ENCODE results near the gene TARBP1. TPM values are rescaled to one million over a fixed set of nuclear protein-coding genes. Genes with fewer than 3 reads are reported as not detected.

The TARBP1 gene
- total and polyA plus RNA-seq, 2 experiments from 2014 or later = 12.8 to 22.9 TPM

GRCh38 chr1:234517110-234517802 lies 38.3 kb upstream of the TARBP1 start:
- 82% methylated on average over 9 of the region's 9 CpGs for WGBS (ENCODE audit: low lambda C conversion rate, missing lambda C conversion rate)
- Histone ChIP-seq H3K36me3 (replicated peaks; ENCODE audit: insufficient read depth, low read depth) (no peaks in the 10 kb centered on the region), H3K9me2 (replicated peaks; ENCODE audit: insufficient read depth) (no peaks in the 10 kb centered on the region), H3K27me3 (no peaks in the 10 kb centered on the region), H3K9me3 (ENCODE audit: low read depth) (no peaks in the 10 kb centered on the region), H3K27ac (peak overlapping the region; percentile 37), H2AFZ (no peak overlapping the region), H3K4me1 (ENCODE audit: insufficient read depth) (peaks cover 8% of the 10 kb centered on the region), H3K4me2 (no peak overlapping the region), H4K20me1 (ENCODE audit: insufficient read depth, poor library complexity, severe bottlenecking) (no peaks in the 10 kb centered on the region), H3K4me3 (no peak overlapping the region), H3K79me2 (no peaks in the 10 kb centered on the region)
- no peak for TF ChIP-seq EZH2phosphoT487 (IDR thresholded peaks at IDR 0.05; ENCODE audit: low read depth, severe bottlenecking, unreplicated experiment)
- TF ChIP-seq CTCF (IDR thresholded peaks at IDR 0.05; ENCODE audit: poor library complexity) = no peak
- no peak for TF ChIP-seq EZH2 (IDR thresholded peaks at IDR 0.05; ENCODE audit: borderline replicate concordance)
- DNase-seq (ENCODE audit: low spot score) = no peak

- Histone ChIP-seq H3K27ac (peak overlapping the region; percentile 32), H3K9me2 (replicated peaks; ENCODE audit: insufficient read depth) (no peaks in the 10 kb centered on the region)
- TF ChIP-seq CTCF (IDR thresholded peaks at IDR 0.05; ENCODE audit: poor library complexity) (no peak), EZH2phosphoT487 (IDR thresholded peaks at IDR 0.05; ENCODE audit: low read depth, severe bottlenecking, unreplicated experiment) (no peak), EZH2 (IDR thresholded peaks at IDR 0.05; ENCODE audit: borderline replicate concordance) (no peak)
Observed at GRCh38 chr1:234515821-234516241, 36.9 kb upstream of the TARBP1 start.

GRCh38 chr1:234515411-234515810 lies 36.4 kb upstream of the TARBP1 start:
- no peaks in the 10 kb centered on the region for H3K36me3 ChIP-seq (replicated peaks; ENCODE audit: insufficient read depth, low read depth)
- peaks cover 4% of the 10 kb centered on the region for H3K4me1 ChIP-seq (ENCODE audit: insufficient read depth)
- H3K27me3 ChIP-seq = no peaks in the 10 kb centered on the region
- no peaks in the 10 kb centered on the region for H3K9me2 ChIP-seq (replicated peaks; ENCODE audit: insufficient read depth)
- no peaks in the 10 kb centered on the region for H3K9me3 ChIP-seq (ENCODE audit: low read depth)
- no peaks in the 10 kb centered on the region for H4K20me1 ChIP-seq (ENCODE audit: insufficient read depth, poor library complexity, severe bottlenecking)
- H2AFZ ChIP-seq = no peak overlapping the region
- peak overlapping the region; percentile 32 for H3K27ac ChIP-seq
- 78% methylated on average over 2 of the region's 2 CpGs for WGBS (ENCODE audit: low lambda C conversion rate, missing lambda C conversion rate)
- DNase-seq (ENCODE audit: low spot score) = peak; percentile 44
- no peak for TF ChIP-seq EZH2 (IDR thresholded peaks at IDR 0.05; ENCODE audit: borderline replicate concordance)
- no peak overlapping the region for H3K4me2 ChIP-seq
- H3K4me3 ChIP-seq = no peak overlapping the region
- no peaks in the 10 kb centered on the region for H3K79me2 ChIP-seq

More at GRCh38 chr1:234515821-234516241, 36.9 kb upstream of the TARBP1 start:
- Histone ChIP-seq H3K36me3 (replicated peaks; ENCODE audit: insufficient read depth, low read depth) (no peaks in the 10 kb centered on the region), H3K27me3 (no peaks in the 10 kb centered on the region), H2AFZ (no peak overlapping the region), H4K20me1 (ENCODE audit: insufficient read depth, poor library complexity, severe bottlenecking) (no peaks in the 10 kb centered on the region), H3K4me1 (ENCODE audit: insufficient read depth) (peaks cover 4% of the 10 kb centered on the region), H3K9me3 (ENCODE audit: low read depth) (no peaks in the 10 kb centered on the region), H3K4me3 (no peak overlapping the region), H3K79me2 (no peaks in the 10 kb centered on the region), H3K4me2 (no peak overlapping the region)
- DNase-seq (ENCODE audit: low spot score) = no peak
- WGBS (ENCODE audit: low lambda C conversion rate, missing lambda C conversion rate) = 57% methylated on average over 3 of the region's 3 CpGs

GRCh38 chr1:234512451-234512861 lies 33.5 kb upstream of the TARBP1 start:
- Histone ChIP-seq H3K9me3 (ENCODE audit: low read depth) (no peaks in the 10 kb centered on the region), H3K4me1 (ENCODE audit: insufficient read depth) (peaks cover 4% of the 10 kb centered on the region), H2AFZ (no peak overlapping the region), H3K4me3 (no peak overlapping the region), H3K27me3 (no peaks in the 10 kb centered on the region), H3K9me2 (replicated peaks; ENCODE audit: insufficient read depth) (no peaks in the 10 kb centered on the region), H3K36me3 (replicated peaks; ENCODE audit: insufficient read depth, low read depth) (no peaks in the 10 kb centered on the region), H4K20me1 (ENCODE audit: insufficient read depth, poor library complexity, severe bottlenecking) (no peaks in the 10 kb centered on the region), H3K27ac (no peak overlapping the region), H3K79me2 (no peaks in the 10 kb centered on the region), H3K4me2 (no peak overlapping the region)
- TF ChIP-seq CTCF (IDR thresholded peaks at IDR 0.05; ENCODE audit: poor library complexity) = no peak
- no peak for TF ChIP-seq EZH2 (IDR thresholded peaks at IDR 0.05; ENCODE audit: borderline replicate concordance)
- no peak for TF ChIP-seq EZH2phosphoT487 (IDR thresholded peaks at IDR 0.05; ENCODE audit: low read depth, severe bottlenecking, unreplicated experiment)
- 43% methylated on average over 5 of the region's 5 CpGs for WGBS (ENCODE audit: low lambda C conversion rate, missing lambda C conversion rate)
- no peak for DNase-seq (ENCODE audit: low spot score)
